OCI-LY3 (cell line): ENCODE results near the gene AFF1.

ENCODE experiments used
- H2AFZ ChIP-seq: fragments of 200-600, 300-600 bp; shearing (Covaris generic); 2 replicates; pipeline ENCODE4 v1.6.0; 2014; ENCODE audit warnings: antibody characterized with exemption, low read depth, low read length
- H3K27ac ChIP-seq: fragments of 200-600, 300-600 bp; sonication (generic); 2 replicates; pipeline ENCODE4 v1.5.1; 2014; ENCODE audit warnings: mild to moderate bottlenecking, low read length, moderate library complexity, mixed read lengths
- H3K27me3 ChIP-seq: fragments of 200-600, 300-600 bp; sonication (generic); 2 replicates; pipeline ENCODE4 v1.6.1; 2014; ENCODE audit warnings: low read depth, low read length, mixed read lengths
- H3K36me3 ChIP-seq: fragments of 200-600, 300-600 bp; sonication (generic); replicated peaks from 2 replicates; pipeline ENCODE3; 2014; ENCODE audit warnings: low read depth, low read length, mixed read lengths
- H3K4me1 ChIP-seq: fragments of 300-600, 200-600 bp; sonication (generic); 2 replicates; pipeline ENCODE4 v1.6.1; 2014; ENCODE audit warnings: low read length, mixed read lengths
- H3K4me2 ChIP-seq: fragments of 200-600, 300-600 bp; sonication (generic); 2 replicates; pipeline ENCODE4 v1.6.1; 2014; ENCODE audit warnings: low read length, mixed read lengths
- H3K4me3 ChIP-seq: fragments of 300-600, 200-600 bp; sonication (generic); 2 replicates; pipeline ENCODE4 v1.5.1; 2014; ENCODE audit warnings: antibody characterized with exemption, mild to moderate bottlenecking, low read length, moderate library complexity
- H3K79me2 ChIP-seq: fragments of 300-600, 200-600 bp; shearing (Covaris generic); 2 replicates; pipeline ENCODE4 v1.6.1; 2014; ENCODE audit warnings: mild to moderate bottlenecking, low read length, mixed read lengths
- H3K9ac ChIP-seq: fragments of 300-600, 200-600 bp; shearing (Covaris generic); 2 replicates; pipeline ENCODE4 v1.6.0; 2014; ENCODE audit warnings: mild to moderate bottlenecking, low read length, moderate library complexity
- H3K9me3 ChIP-seq: fragments of 200-600, 300-600 bp; shearing (Covaris generic); 2 replicates; pipeline ENCODE4 v1.6.1; 2014; ENCODE audit warnings: low read length, mixed read lengths; ENCODE audit not compliant: insufficient read depth
- H4K20me1 ChIP-seq: fragments of 200-600, 300-600 bp; sonication (generic); 2 replicates; pipeline ENCODE4 v1.6.1; 2016; ENCODE audit warnings: low read length, mixed read lengths; ENCODE audit not compliant: insufficient read depth
- CTCF ChIP-seq: fragments of 200-600, 300-600 bp; sonication (generic); IDR thresholded peaks from 2 replicates; pipeline ENCODE4 v1.5.1; 2014; ENCODE audit warnings: antibody characterized with exemption, low read length, low read depth
- EZH2phosphoT487 ChIP-seq: fragments of 200-600 bp; shearing (Covaris generic); IDR thresholded peaks from 2 replicates; pipeline ENCODE4 v1.6.1; 2018; ENCODE audit warnings: antibody characterized with exemption, mixed run types, low read depth

AFF1 gene

GRCh38 chr4:87032884-87033533 is 98.2 kb downstream of the AFF1 start:
- Histone ChIP-seq H3K9me3 (no peaks in the 10 kb centered on the region), H3K4me1 (peaks cover 25% of the 10 kb centered on the region)

DNA sequence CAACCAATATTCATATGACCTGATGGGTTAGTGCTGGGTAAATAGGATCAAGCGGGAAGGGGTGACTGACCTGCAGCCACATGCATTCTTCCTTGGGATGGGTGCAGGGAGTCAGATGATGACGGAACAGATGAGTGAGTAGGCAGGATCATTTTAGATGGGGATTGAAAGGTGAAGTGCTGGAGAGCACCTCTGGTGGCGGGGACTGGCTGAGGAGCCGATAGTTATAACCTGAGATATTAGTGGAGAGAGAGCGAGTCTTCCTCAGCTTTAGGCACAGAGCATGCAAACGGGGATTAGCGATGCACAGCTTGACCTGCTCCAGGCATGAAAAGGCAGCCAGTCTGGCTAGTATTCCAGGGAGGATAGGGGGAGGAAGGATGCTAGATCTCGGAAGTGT is 99.1 kb downstream of the AFF1 start:
- Histone ChIP-seq H3K9me3 (no peaks in the 10 kb centered on the region), H3K27me3 (no peaks in the 10 kb centered on the region), H3K36me3 (peaks cover 3% of the 10 kb centered on the region), H3K4me1 (peaks cover 18% of the 10 kb centered on the region), H3K4me3 (no peak overlapping the region), H2AFZ (no peak overlapping the region), H4K20me1 (peaks cover 55% of the 10 kb centered on the region), H3K9ac (no peak overlapping the region), H3K4me2 (no peak overlapping the region), H3K27ac (no peak overlapping the region), H3K79me2 (peaks cover 82% of the 10 kb centered on the region)
- TF ChIP-seq EZH2phosphoT487 (no peak), CTCF (no peak)

More at GRCh38 chr4:87032884-87033533, 98.2 kb downstream of the AFF1 start:
- H4K20me1 ChIP-seq, result peaks cover 48% of the 10 kb centered on the region
- H3K27ac ChIP-seq, result no peak overlapping the region
- H3K9ac ChIP-seq, result no peak overlapping the region
- no peaks in the 10 kb centered on the region for H3K36me3 ChIP-seq
- H2AFZ ChIP-seq, result no peak overlapping the region
- no peak overlapping the region for H3K4me3 ChIP-seq
- no peak overlapping the region for H3K4me2 ChIP-seq
- H3K27me3 ChIP-seq, result no peaks in the 10 kb centered on the region
- H3K79me2 ChIP-seq, result peaks cover 84% of the 10 kb centered on the region
- TF ChIP-seq CTCF, result no peak
- no peak for TF ChIP-seq EZH2phosphoT487

GRCh38 chr4:87034527-87034926 is 99.7 kb downstream of the AFF1 start:
- H3K4me2 ChIP-seq, result no peak overlapping the region
- H3K27me3 ChIP-seq, result no peaks in the 10 kb centered on the region
- peaks cover 61% of the 10 kb centered on the region for H4K20me1 ChIP-seq
- H3K79me2 ChIP-seq, result peaks cover 83% of the 10 kb centered on the region
- H3K4me1 ChIP-seq, result peaks cover 18% of the 10 kb centered on the region
- H3K27ac ChIP-seq, result no peak overlapping the region
- H3K9ac ChIP-seq, result no peak overlapping the region
- no peaks in the 10 kb centered on the region for H3K9me3 ChIP-seq
- TF ChIP-seq EZH2phosphoT487 (no peak), CTCF (no peak)
- H3K36me3 ChIP-seq, result peaks cover 3% of the 10 kb centered on the region
- H3K4me3 ChIP-seq, result no peak overlapping the region
- H2AFZ ChIP-seq, result no peak overlapping the region

- Histone ChIP-seq H3K79me2 (peaks cover 77% of the 10 kb centered on the region), H3K27me3 (no peaks in the 10 kb centered on the region), H3K4me3 (no peak overlapping the region), H3K27ac (no peak overlapping the region), H4K20me1 (peaks cover 55% of the 10 kb centered on the region), H3K9ac (no peak overlapping the region), H3K9me3 (no peaks in the 10 kb centered on the region), H3K4me2 (no peak overlapping the region), H3K36me3 (peaks cover 3% of the 10 kb centered on the region), H2AFZ (no peak overlapping the region), H3K4me1 (peaks cover 13% of the 10 kb centered on the region)
- no peak for TF ChIP-seq EZH2phosphoT487
- TF ChIP-seq CTCF, result no peak
Measured at GRCh38 chr4:87035881-87036509, 101.2 kb downstream of the AFF1 start.
